ENCODE data around the gene FAM229A. TPM values are rescaled to one million over a fixed set of nuclear protein-coding genes. Genes with fewer than 3 reads are reported as not detected.

The FAM229A gene
- total and polyA plus RNA-seq, 9 of the 15 experiments (the other 6 are each of a cell fraction or from before 2014, with no cell fraction given) = 0.04 to 21.6 (median 7.4) TPM

GRCh38 chr1:32394141-32394889, 32.0 kb upstream of the FAM229A start, which contains the start of gene BSDC1 (continued):
- TF ChIP-seq ZNF76 (CRISPR knock-in tag; IDR thresholded peaks at IDR 0.05; ENCODE audit: borderline replicate concordance) (0 out of 2 replicates have a peak, but pooled peaks have one; percentile 70), ZSCAN32 (CRISPR knock-in tag; IDR thresholded peaks at IDR 0.05) (0 out of 2 replicates have a peak, but pooled peaks have one; percentile 34), RCOR1 (IDR thresholded peaks at IDR 0.05; ENCODE audit: borderline replicate concordance in 1 of 2, low read depth in 2 of 2, low read length in 2 of 2) (peak; percentile 50 to 96; a peak in 3 of 4 replicates), ZBTB12 (CRISPR knock-in tag; IDR thresholded peaks at IDR 0.05) (peak; percentile 58), TARDBP (IDR thresholded peaks at IDR 0.05) (peak; percentile 56; the same call in 1 of the 2 replicates), NR2C2 (CRISPR knock-in tag; IDR thresholded peaks at IDR 0.05) (peak; percentile 98), NR2C2 (tag; IDR thresholded peaks at IDR 0.05) (peak; percentile 100), E2F3 (CRISPR knock-in tag; IDR thresholded peaks at IDR 0.05) (no peak), HNRNPH1 (optimal IDR thresholded peaks at IDR 0.05; ENCODE audit: low read depth, low read length) (no peak), ZSCAN29 (IDR thresholded peaks at IDR 0.05) (peak; percentile 91), C11orf30 (IDR thresholded peaks at IDR 0.05; ENCODE audit: low read depth) (peak; percentile 98), MYC (IDR thresholded peaks at IDR 0.05; ENCODE audit: low read depth, low read length) (peak; percentile 75), MYC (CRISPR knock-in tag; IDR thresholded peaks at IDR 0.05; ENCODE audit: borderline replicate concordance, low read depth) (peak; percentile 69; the same call in 1 of the 2 replicates), HDAC3 (IDR thresholded peaks at IDR 0.05; ENCODE audit: borderline replicate concordance, partially characterized antibody) (peak; percentile 32), NCOA2 (IDR thresholded peaks at IDR 0.05; ENCODE audit: partially characterized antibody in 2 of 2) (no peak), ZBTB8A (IDR thresholded peaks at IDR 0.05; ENCODE audit: partially characterized antibody) (no peak), HNRNPL (IDR thresholded peaks at IDR 0.05; ENCODE audit: low read depth, low read length) (no peak), ZFP36 (IDR thresholded peaks at IDR 0.05; ENCODE audit: low read depth, low read length, partially characterized antibody) (peak; percentile 50)
- TF ChIP-seq, protein P1, sequence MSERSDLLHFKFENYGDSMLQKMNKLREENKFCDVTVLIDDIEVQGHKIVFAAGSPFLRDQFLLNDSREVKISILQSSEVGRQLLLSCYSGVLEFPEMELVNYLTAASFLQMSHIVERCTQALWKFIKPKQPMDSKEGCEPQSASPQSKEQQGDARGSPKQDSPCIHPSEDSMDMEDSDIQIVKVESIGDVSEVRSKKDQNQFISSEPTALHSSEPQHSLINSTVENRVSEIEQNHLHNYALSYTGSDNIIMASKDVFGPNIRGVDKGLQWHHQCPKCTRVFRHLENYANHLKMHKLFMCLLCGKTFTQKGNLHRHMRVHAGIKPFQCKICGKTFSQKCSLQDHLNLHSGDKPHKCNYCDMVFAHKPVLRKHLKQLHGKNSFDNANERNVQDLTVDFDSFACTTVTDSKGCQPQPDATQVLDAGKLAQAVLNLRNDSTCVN (CRISPR knock-in tag; IDR thresholded peaks at IDR 0.05) = peak; percentile 61; the same call in 1 of the 2 replicates
- TF ChIP-seq, protein P2, sequence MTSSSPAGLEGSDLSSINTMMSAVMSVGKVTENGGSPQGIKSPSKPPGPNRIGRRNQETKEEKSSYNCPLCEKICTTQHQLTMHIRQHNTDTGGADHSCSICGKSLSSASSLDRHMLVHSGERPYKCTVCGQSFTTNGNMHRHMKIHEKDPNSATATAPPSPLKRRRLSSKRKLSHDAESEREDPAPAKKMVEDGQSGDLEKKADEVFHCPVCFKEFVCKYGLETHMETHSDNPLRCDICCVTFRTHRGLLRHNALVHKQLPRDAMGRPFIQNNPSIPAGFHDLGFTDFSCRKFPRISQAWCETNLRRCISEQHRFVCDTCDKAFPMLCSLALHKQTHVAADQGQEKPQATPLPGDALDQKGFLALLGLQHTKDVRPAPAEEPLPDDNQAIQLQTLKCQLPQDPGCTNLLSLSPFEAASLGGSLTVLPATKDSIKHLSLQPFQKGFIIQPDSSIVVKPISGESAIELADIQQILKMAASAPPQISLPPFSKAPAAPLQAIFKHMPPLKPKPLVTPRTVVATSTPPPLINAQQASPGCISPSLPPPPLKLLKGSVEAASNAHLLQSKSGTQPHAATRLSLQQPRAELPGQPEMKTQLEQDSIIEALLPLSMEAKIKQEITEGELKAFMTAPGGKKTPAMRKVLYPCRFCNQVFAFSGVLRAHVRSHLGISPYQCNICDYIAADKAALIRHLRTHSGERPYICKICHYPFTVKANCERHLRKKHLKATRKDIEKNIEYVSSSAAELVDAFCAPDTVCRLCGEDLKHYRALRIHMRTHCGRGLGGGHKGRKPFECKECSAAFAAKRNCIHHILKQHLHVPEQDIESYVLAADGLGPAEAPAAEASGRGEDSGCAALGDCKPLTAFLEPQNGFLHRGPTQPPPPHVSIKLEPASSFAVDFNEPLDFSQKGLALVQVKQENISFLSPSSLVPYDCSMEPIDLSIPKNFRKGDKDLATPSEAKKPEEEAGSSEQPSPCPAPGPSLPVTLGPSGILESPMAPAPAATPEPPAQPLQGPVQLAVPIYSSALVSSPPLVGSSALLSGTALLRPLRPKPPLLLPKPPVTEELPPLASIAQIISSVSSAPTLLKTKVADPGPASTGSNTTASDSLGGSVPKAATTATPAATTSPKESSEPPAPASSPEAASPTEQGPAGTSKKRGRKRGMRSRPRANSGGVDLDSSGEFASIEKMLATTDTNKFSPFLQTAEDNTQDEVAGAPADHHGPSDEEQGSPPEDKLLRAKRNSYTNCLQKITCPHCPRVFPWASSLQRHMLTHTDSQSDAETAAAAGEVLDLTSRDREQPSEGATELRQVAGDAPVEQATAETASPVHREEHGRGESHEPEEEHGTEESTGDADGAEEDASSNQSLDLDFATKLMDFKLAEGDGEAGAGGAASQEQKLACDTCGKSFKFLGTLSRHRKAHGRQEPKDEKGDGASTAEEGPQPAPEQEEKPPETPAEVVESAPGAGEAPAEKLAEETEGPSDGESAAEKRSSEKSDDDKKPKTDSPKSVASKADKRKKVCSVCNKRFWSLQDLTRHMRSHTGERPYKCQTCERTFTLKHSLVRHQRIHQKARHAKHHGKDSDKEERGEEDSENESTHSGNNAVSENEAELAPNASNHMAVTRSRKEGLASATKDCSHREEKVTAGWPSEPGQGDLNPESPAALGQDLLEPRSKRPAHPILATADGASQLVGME (CRISPR knock-in tag; IDR thresholded peaks at IDR 0.05) = no peak

Measured in K562 (cell line).